Measurements from ENCODE around the gene FHL2.
A peak's percentile ranks its signal among the peaks of the same experiment; 100 is the strongest.
"Not testable (repeated sequence)": the region's sequence is repeated elsewhere in the genome, so short reads cannot be mapped to it uniquely, and the experiment has no call there.

Gene FHL2

DNA sequence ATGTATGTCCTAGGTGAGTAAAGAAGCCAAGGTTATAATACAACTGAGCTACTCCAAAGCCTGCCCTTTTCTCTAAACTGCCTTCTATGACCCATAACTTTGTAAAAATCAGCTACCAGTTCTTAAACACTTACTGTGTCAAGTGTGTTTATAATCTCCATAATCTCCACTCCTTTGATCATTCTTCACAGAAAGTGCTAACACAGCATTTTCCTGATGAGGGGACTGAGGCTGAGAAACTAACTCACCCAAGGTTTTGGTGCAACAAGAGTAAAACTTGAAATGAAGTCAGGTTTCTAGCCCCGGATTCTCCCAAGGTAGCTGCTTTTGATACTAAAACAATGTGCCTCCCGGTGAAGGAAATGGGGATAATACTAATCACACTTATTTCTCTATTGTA lies 63.4 kb downstream of the FHL2 start:
- DNase-seq = no peak

- DNase-seq = no peak
Observed at GRCh38 chr2:105334211-105334610, 64.6 kb downstream of the FHL2 start.

DNA sequence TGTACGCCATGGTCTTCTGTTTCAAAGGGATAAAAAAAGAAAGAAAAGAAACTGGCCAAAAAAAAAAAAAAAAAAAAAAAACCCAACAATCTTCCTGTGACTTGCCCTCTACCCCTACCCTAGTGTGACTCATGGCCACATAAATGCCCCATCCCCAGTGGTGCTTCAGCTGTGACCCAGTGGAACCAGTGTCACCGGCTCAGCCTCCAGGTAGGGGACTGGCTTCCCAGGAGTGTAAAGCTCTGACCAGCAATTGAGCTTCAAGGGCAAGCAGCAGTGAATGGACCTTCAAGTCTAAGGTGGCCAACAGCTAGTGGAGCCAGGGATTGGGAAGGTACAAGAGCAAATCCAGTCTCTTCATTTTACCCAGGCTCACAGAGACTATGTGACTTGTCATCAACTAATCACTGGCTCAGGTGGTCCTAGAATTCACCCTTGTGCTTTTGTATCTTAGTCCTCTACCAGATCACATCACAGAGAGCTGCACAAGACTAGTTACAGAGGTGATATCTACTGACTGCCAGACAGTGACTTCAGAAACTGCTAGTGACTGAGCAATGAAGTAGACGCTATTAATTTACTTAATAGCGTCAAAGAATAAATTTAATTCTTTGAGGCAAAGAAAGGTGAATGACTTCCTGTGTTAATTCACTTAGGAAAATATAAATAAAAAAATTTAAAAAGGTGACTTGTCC lies 68.0 kb downstream of the FHL2 start:
- no peak for DNase-seq

GRCh38 chr2:105329561-105330495 lies 69.0 kb downstream of the FHL2 start, which contains the start of gene TGFBRAP1:
Gene TGFBRAP1 (minus strand): TSS chr2:105329735. CDS start chr2:105308301, 21,434 bp downstream.
- DNase-seq = peak; percentile 14 to 50

DNA sequence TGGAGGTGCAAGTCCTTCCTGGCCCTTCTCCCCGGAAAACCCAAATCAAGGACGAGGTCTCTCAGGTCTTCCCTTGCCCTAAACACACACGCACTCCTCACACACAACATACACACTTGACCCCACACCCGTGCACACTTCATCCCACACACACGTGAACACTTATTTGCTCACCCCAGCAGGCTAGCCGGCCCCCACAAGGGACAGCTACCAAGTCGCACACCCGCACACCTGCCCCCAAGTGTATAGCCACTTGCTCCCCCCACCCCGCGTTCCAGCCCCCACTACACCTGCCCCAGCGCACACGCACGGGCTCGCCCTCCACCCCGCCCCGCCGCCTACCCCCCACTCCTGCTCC lies 69.7 kb downstream of the FHL2 start:
- DNase-seq = no peak

GRCh38 chr2:105328281-105329196 lies 70.3 kb downstream of the FHL2 start:
- DNase-seq = no peak

- no peak for DNase-seq
Observed at GRCh38 chr2:105327690-105328089, 71.2 kb downstream of the FHL2 start.

DNA sequence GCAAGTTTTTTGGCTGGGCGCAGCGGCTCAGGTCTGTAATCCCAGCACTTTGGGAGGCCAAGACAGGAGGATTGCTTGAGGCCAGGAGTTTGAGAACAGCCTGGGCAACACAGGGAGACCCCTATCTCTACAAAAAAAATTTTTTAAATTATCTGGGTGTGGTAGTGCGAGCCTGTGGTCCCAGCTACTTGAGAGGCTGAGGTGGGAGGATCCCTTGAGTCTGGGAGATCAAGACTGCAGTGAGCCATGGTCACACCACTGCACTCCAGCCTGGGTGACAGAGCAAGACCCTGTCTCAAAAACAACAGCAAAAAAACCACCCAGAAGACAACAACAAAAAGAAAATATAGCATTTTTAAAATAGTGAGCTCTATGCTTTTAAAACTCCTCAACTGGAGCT lies 71.6 kb downstream of the FHL2 start:
- not testable (repeated sequence) for DNase-seq

GRCh38 chr2:105325389-105325963 lies 73.4 kb downstream of the FHL2 start:
- DNase-seq = no peak

GRCh38 chr2:105324732-105325131 lies 74.1 kb downstream of the FHL2 start:
- DNase-seq = no peak

DNA sequence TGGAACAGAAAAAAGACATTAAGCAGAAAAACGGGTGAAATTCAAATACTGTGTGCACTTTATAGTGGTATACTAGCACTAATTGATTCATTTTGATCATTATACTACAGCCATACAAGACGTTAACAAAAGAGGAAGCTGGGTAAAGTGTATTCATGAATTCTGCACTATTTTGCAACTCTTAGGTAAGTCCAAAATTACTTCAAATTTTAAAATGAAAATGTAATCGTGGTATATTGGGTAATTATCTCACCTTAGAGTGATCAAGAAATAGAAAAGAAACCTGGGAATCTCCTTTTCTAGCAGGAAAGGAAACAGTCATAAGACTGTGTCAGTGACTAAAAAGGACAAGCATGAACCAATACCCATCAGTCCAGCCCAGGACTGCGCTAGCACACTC lies 74.8 kb downstream of the FHL2 start:
- DNase-seq = no peak

- DNase-seq = no peak
Observed at GRCh38 chr2:105323111-105323510, 75.7 kb downstream of the FHL2 start.

DNA sequence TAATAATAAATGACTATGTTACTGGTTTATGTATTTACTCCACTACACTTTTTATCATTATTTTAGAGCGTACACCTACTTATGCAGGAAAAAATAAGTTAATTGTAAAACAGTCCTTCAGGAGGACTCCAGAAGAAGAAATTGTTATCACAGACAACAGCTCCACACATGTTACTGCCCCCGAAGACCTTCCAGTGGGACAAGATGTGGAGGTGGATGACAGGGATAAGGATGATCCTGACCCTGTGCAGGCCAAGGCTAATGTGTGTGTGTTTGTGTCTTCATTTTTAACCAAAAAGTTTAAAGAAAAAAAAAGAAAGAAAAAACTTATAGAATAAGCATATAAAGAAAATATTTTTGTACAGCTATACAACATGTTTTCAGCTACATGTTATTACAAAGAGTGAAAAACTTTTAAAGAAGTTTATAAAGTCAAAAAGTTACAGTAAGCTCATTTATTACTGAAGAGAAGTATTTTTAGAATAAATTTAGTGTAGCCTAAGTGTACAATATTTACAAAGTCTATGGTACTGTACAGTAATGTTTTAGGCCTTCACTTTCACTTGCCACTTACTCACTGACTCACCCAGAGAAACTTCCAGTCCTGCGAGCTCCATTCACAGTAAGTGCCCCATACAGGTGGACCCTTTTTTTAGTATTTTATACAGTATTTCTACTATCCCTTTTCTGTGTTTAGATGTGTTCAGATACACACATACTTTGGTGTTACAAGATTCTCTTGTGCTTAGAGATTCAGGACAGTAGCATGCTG lies 76.8 kb downstream of the FHL2 start:
- no peak for DNase-seq

- DNase-seq = no peak
Observed at GRCh38 chr2:105320651-105321215, 78.1 kb downstream of the FHL2 start.

GRCh38 chr2:105317937-105318336 lies 80.9 kb downstream of the FHL2 start:
- no peak for DNase-seq

GRCh38 chr2:105315314-105315713 lies 83.5 kb downstream of the FHL2 start:
- DNase-seq = no peak

DNA sequence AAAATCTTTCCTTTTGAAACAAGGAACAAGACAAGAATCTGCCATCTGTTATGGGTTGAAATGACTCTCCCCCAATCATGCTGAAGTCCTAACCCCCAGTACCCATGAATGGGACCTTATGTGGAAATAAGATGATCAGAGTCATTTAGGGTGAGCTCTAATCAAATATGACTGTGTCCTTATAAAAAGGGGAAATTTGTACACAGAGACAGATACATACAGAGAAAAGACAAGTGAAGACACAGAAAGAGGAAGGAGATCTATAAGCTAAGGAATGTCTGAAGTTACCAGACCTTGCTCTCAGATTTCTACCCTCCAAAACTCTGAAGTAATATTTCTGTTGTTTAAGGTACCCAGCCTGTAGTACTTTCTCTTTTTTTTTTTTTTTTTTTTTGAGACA lies 85.0 kb downstream of the FHL2 start:
- no peak for DNase-seq

All from NCI-H446 (cell line).